Activated CD4-positive, alpha-beta T cell treated with anti-CD3 and anti-CD28 coated beads, Interleukin-10, Interleukin-2, amounts not matched to agents 100 ng/mL and 50 ng/mL, durations not matched to agents 16 hours and 8 hours (primary cell): ENCODE data around the gene ZNF217.
"Not testable (repeated sequence)": the region's sequence is repeated elsewhere in the genome, so short reads cannot be mapped to it uniquely, and the experiment has no call there.

Source experiments
- DNase-seq: peaks from one replicate; pipeline ENCODE4 v3.0.0-alpha.2; 2020

Gene ZNF217

DNA sequence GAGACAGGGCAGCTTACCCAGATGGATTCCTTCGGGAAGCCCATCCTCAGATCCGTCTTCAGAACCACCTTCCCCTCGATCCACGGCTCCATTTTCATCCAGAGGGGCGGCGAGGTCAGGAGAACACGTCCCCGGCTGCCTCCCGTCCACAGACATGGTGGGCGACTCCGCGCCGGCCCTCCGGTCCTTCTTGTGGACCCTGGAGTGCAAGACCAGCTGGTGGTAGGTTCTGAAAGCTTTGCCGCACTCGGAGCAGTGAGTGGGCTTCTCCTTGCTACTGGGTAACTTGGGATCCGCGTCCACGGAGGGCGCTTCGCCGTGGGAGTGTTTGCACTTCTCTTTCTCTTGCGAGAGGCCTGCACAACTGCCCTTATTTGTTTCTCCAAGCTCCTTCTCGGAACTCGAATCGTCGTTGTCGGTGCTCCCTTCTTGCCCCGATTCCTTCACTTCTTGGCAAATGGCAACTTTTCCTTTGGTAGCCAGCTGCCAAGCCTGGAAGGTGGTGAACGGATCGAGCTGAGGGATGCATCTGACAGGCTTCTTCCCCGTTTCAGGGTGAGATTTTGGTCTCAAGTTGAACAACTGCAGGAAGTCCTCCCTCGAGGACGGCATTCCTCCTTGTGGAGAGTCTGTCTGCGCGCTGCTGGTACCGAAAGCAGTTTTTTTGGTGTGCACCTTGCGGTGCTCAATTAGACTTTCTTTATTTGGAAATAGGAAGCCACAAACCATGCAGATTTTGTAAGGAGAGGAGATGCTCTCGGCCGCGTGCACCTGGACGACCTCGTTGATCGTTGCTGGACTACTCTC is 12.0 kb downstream of the ZNF217 start:
- peak; percentile 71 for DNase-seq

DNA sequence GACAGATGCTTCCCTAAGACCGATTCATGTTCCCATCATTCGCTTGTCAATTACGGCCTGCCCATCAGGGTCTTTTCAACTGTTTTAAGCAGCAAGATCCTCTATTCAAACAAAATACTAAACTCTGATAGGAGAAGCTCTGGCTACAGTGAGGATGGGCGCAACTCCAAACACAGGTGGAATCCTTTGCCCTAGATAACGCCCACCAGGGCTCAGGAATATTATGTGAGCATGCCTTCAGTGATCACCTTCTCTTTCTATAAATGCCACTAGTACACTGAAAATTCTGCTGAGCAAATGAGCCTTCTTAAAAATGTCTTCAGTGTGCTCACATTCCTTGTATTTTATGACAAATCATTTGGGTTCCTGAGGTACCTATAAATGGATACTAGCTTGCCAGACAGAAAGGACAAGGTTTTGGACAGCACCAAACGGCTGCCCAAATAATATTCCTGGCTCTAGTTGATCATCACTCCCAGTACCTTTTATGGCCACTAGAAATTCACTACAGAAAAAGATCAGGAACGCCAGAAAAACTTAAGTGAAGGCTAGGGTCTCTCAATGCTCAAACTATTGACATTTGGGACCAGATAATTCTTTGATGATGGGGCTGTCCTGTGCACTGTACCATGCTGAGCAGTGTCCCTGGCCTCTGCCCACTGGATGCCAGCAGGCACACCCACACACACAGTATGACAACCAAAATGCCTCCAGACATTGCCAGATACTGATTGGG is 13.1 kb downstream of the ZNF217 start:
- DNase-seq, result peak; percentile 23

DNA sequence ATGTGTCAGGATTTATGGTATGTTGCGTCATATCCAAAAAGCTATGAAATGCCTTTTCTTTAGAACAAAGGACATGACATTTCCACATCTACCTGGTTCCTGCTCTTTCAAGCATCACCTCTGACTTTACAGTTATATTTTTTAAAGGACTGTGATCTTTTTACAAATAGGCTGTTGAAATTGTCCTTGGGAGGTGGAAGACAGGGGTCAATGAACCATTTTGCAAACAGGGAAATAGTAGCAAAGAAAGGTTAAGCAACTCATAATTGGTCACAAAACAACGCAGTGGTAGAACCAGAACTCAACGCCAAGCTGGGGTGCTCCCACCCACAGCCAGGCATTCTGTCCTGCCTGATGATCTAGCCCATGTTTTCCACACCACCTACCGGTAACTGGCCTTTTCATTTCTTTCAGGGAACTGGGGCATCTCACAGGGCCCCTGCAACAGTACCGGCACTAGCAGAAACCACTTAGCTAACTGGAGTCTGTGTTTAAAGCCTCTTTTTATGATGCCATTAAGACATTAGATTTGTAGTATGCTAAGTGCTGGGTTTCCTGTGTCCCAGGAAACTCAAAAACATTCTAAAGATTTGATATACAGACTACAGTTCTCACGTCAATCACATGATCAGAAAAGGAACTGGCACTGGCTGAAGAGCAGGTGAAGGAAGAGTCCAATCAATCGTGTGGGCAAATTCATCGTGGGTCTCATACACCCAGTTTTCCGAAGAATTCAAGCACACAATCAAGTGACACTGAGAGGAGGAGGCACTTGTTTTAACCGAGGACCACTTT is 13.9 kb downstream of the ZNF217 start:
- peak; percentile 72 for DNase-seq

DNA sequence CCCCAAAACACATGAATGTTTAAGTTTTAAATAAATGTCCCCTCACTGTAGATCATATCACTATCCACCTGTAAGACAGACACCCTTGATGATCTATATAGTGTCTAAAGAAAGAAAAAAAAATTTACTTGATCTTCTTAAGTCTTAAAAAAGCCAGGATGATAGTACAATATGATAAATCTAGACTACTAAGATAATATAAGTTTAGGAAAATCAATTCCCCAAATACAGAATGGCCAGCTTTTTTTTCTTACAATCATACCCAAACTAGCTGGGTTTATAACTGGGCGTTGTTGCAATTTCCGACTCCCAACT is 14.4 kb downstream of the ZNF217 start:
- DNase-seq, result no peak

DNA sequence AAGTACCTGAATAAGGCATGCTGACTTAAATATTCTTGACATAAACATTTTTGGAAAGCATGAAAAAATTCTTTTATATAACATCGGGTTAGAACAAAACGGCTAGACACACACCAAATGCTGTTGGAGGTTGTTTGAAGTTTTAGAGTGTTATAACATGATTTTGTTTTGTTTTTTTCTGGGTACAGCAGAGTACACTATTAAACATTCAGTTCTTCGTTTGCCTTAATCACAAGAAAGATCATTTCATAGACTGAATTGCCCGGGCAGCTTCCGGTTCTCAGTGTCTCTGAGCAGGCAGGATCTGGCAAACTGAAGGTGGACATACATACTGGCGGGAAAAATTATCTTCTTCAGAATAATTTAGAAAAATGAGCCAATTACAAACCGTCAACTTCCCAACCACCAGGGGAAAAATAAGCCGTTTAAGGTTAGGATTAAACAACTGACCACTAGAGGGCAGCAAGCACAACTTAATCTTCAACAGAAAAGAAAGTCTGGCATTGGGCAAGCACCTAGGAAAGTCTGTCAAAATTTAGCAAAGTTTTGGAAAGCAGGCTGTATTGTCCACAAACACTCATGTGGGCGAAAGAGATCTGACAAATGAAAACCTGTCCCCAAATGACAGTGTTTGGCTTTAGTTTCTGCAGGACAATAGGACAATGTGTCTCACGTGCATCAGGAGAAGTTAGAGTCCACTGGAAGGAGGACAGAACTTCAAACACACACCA is 15.0 kb downstream of the ZNF217 start:
- peak; percentile 84 for DNase-seq

DNA sequence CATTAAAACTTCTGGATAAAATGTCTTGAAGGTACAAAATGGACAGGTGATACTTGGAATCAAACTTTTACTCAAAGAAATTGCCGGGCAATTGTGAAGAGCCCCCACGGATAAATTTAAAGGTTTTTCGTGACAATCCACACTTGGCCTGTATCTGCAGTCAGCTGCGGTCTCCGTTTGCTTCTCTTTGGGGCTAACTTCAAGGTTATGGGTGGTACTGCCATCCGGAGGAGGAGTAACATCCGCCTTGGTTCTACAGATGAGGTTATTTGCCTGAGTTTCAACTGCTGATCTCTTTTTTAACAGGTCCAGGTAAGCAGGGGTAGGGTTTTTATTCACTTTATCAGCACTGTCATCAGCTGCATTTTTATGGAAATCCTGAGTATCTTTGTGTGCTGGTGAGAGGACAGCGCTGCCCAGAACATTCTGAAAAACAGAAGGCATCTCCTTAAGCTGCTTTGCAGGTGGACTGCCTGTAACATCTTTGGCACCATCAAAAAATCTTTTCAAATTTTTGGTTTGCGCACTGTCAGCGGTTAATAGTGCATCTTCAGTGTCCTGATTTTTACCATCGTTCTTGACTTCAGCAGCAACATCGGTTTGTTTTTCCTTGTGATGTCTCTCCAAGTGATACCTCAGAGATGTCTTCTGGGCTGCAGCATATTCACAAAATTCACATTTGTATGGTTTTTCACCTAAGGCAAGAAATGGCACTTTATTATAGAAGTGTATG is 16.9 kb downstream of the ZNF217 start:
- no peak for DNase-seq

DNA sequence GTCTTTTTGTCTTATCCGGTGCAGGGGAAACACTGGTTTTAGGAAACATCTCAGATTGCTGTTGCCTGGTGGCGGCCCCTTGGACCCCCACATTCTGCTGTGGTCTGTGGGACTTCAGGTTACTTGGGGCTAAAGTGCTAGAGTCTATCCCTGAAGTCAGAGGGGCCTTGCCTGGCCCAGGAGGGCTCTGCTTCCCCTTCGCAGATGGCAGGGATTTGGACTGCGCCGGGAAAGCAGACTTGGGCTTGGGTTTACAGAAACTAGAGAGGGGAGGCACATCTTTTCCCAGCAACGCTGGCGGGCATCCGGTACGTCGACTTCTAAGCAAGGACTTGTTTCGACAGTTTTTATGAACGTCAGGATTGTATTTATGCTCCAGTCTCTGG is 17.5 kb downstream of the ZNF217 start:
- DNase-seq, result no peak

DNA sequence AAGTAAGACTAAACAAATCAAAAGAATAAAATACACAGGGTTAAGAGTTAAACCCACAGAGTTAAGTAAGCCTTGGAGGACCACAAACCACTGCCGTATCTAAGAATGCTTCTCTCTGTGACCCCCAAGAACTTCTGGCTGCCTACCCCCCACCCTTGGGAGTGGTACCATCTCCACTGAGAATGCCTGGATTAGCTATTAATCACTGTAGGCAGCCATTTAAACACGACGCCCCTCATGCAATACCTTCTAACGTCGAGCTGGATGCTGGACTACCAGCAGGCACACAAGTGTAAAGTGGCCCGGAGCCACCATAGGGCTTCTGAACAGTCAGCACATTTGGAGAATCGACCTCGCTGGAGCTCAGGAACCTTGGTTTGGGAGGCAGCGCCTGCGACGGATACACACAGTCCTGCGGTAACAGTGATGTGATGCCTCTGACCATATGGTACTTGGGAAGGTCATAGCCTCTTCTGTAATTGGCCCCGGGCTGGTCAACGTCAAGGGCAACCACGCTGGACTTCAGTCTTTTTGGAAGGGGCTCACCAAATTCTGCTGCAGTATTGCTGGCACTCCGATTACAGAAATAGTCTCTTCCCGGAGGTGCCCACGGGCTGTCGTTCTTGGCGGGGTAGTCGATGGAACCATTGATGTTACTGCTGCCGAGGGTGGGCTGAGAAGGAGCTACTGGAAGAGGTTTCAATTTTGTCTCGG is 18.0 kb downstream of the ZNF217 start:
- no peak for DNase-seq

DNA sequence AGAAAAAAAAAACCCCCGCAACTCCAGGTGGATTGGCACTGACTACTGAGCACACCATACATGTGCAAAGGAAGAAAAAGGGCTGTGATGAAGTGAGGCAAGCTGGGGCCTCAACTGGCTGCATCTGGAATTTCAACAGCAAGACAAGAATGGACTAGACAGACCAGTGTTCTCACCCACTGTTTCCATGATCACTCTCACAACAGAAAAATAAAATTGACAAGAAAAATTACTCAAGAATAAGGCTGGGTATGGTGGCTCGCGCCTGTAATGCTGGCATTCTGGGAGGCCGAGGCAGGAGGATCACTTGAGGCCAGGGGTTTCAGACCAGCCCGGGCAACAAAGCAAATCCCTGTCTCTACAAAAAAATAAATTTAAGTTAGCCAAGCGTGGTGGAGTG is 18.8 kb downstream of the ZNF217 start:
- no peak for DNase-seq

DNA sequence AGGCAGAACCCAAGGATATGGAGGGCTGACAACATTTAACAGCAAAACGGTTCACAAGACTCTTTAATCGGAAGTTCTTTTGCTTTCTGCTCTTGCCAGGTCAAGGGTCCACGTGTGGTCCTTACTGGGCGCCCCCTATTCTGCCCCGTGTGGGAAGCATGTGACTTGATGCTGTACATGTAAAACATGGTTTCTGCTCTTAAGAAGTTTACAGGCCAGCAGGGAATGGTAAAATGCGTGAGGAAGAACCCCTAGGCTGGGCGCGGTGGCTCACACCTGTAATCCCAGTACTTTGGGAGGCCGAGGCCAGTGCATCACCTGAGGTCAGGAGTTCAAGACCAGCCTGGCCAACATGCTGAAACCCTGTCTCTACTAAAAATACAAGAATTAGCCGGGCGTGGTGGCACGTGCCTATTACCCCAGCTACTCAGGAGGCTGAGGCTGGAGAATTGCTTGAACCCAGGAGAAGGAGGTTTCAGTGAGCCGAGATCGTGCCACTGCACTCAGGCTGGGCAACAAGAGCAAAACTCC is 19.3 kb downstream of the ZNF217 start:
- DNase-seq, result no peak

DNA sequence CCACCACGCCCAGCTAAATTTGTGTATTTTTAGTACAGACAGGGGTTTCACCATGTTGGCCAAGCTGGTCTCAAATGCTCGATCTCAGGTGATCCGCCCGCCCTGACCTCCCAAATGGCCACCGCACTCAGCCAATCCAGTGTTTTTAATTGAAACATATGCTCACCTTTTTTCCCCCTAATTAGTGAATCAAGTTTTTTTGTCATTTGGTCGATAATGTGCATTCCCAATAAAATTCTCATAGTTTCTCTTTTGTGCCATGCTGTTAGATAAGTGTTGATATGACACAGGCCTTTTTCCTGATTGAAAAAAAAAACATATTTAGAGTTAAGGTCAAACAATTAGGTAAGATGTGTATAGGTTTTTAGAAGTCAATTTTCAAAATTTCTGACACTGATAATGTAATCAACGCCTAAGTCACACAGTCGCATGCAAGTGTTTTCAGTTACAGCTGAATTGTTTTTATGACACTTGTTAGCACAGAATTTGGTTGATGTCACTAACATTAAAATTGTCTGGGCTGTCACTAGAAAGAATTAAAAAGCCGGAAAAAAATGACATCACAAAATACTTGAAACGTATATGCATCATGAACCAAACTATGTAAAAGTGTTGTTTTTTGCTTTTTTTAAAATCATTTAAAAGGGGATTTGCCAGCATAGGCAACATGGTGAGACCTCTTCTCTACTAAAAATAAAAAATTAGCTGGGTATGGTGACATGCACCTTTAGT is 21.9 kb downstream of the ZNF217 start:
- DNase-seq, result no peak

DNA sequence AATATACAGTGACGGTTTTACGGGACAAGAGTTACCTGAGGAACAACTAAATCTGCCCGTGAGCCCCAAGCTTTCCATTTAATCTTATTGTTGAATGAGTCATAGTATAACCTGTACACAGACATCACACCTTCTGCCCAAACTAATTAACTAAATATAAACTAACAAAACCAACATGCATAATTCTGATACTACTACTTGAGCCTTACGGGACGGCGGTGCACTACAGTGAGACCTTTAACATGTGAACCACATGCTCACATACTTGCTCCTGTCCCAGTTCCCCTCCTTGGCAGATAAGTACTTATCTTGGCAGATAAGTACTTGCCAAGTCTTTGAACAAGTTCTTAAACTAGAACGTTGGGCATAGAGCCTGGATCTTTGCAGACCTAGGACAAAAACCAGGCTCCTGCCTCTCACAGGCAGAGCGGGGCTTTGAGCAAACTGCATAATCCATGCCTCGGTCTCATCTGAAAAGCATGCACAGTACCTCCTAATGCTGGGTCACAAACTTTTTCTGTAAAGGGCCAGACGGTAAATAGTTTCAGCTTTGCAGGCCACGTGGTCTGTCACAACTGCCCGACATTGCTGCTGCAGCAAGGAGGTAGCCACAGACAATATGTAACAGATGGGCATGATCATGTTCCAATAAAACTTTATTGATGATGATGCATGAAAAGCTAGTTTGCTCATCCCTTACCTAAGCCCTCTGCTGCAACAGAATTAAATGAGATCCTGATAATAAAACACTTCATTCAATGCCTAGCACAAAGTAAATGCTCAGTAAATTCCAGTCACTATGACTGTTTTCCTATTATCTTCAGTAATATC is 23.0 kb downstream of the ZNF217 start:
- DNase-seq, result no peak

DNA sequence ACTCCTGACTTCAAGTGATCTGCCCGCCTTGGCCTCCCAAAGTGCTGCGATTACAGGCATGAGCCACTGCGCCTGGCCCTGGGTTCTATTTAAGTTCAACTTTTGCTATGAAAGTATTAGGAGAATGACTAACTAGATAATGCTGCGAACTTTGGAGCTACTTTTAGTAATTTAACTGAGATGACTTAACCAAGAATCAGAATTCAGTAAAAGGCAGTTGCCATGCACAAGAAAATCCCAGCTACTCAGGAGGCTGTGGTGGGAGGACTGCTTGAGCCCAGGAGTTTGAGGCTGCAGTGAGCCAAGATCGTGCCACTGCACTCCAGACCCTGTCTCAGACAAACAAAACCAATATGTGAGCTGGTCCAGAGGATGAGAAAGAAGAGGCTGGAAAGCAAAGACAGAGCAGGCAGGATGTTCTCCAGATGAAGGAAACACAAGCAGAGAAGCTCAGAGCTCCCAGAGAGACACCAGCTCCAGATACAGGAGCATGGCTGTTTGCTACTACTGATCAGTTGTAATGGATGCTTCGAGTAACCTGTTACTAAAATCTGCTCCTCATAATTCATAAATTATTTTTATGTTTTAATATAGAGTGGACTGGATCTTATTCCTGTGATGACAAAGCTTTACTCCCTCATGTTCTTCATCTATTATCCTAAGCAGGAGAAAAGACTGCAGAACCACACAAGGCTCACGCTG is 23.9 kb downstream of the ZNF217 start:
- DNase-seq, result no peak

DNA sequence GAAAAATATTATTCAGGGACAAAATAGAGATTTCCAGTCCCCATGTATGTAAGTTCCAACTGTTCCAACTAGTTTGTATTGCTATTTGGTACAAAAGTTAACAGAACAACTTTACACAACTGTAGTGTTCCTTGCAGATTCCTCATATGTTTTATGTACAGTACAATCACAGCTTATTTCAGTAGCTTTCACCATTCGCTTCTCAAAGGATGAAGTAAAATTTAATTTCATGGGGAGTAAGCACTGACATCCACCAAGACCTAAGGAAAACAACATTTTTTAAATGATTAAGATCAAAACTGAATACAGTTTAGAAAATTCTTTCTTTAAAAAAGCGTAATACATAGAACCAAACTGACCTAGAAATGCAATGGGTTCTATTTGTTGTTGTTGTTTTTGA is 24.6 kb downstream of the ZNF217 start:
- no peak for DNase-seq

DNA sequence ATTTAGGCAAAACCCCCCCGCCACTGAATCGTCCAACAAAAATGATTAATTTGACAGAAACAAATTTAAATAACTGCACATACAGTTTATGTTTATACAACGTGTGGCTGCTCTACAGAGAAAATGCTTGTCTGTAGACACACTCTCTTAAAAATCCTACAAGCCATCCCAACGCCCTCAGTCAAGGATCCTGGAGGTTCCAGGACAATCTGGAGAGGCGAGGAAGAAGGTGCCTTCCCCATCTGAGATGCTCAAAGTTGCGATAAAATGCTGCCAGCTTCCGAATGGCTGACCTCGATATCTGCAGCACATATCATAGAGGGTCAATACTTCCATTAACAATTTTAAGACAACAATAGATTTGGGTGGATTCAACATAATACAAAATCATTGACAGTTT is 25.3 kb downstream of the ZNF217 start:
- no peak for DNase-seq

DNA sequence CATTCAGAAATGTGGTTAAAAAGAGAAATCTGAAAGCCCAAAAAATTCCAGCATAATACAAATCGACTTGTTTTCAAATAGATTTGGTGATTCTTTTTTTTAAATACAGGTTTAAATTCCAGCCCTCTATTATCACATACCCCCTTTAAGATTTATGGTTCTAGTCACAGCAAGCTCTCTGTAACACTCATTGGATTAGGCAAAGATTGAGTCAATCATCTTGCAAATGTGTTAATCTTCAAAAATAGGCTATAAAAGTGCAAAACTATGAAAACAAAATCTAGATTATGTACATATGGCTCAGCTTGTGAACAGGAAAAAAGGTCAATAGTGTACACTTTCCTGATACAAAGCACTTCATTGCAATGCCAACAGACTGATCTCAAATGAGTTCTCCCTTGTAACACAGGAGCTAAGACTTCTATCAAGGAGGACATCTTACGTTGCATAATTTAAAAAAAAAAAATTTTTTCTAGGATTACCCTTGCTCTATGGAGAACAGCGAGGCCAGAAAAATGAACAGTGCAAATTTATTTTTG is 26.2 kb downstream of the ZNF217 start:
- DNase-seq, result no peak

DNA sequence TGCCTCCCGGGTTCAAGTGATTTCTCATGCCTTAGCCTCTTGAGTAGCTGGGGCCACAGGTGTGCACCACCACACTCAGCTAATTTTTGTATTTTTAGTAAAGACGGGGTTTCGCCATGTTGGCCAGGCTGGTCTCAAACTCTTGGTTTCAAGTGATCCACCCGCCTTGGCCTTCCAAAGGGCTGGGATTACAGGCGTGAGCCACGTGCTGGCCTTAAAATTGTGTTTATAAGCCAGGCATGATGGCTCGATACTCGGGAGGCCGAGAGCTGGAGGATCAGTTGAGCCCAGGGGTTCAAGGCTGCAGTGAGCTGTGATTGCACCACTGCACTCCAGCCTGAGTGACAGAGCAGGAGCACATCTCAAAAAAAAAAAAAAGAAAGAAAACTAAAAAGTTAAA is 27.0 kb downstream of the ZNF217 start:
- DNase-seq, result not testable (repeated sequence)

DNA sequence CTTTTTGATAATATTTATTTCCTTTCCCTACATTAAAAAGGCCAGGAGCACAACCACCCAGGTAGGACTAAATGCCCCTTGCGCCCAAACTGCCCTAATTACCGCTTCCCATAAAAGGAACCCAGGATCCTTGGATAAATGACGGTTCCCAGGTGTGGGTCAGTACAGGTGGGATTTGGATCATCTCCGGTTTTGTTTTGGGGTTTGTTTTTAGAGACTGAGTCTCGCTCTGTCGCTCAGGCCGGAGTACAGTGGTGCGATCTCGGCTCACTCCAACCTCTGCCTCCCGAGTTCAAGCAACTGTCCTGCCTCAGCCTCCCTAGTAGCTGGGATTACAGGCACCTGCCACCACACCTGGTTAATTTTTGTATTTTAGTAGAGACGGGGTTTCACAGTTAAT is 28.4 kb downstream of the ZNF217 start:
- DNase-seq, result no peak
